LHCN-M2 (cell line): ENCODE data around the gene SUPT3H. TPM values are rescaled to one million over a fixed set of nuclear protein-coding genes. Genes with fewer than 3 reads are reported as not detected.

ENCODE experiments used
- DNase-seq: peaks from one replicate; pipeline ENCODE4 v3.0.0-alpha.2; 2012; ENCODE audit warnings: low read depth
- total RNA-seq: library from RNA; depleted of rRNA; stranded (reverse); fragments of >200 nt; gene quantifications from 2 replicates; pipeline ENCODE4 v1.2.3, GENCODE V29; 2014

SUPT3H gene
- total RNA-seq, 1 experiment from 2014 or later: 6.4 TPM

DNA sequence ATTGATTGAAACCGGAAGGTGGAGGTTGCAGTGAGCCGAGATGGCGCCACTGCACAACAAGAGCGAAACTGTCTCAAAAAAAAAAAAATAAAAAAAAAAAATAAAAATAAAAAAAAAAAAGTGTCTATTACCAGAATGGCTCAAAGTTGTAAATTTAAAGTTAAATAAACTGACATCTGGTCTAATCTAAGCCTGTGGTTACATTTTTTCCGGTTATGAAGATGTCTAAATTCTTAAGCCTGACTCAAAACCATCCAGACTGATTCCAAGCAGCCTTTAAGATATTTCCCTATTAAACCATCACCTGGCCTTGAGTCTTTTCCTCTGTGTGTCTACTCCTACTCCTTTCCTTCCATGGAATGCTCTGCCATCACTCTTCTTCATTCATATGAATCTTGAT, 421.3 kb downstream of the SUPT3H start:
- DNase-seq: peak; percentile 69

- DNase-seq: no peak
Observed at GRCh38 chr6:44955145-44955544, 422.6 kb downstream of the SUPT3H start.

- no peak for DNase-seq
Observed at GRCh38 chr6:44954281-44954680, 423.5 kb downstream of the SUPT3H start.

- no peak for DNase-seq
Observed at GRCh38 chr6:44951253-44951747, 426.4 kb downstream of the SUPT3H start.

DNA sequence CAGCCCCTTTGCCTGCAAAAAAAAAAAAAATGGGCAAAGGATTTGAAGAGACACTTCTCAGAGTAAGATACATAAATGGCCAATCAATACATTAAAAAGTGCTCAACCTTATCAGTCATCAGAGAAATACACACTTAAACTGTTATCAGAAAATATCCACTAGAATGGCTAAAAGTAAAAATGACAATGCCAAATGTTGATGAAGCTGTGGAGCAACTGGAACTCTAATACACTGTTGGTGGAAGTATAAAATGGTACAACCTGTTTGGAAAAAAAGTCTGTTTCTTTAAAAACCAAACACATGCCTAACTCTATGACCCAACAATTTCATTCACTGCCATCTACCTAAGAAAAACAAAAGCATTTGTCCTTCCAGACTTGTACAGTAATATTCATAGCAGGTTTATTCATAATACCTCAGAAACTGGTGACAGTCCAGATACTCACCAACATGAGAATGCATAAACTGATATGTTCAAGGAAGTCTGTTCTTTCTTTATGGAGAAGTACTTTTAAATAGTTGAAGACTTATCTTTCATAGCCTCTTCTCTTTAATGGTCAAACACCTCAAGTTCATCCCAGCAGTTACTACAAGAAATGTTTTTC, 428.0 kb downstream of the SUPT3H start:
- no peak for DNase-seq

GRCh38 chr6:44943541-44943940, 434.2 kb downstream of the SUPT3H start:
- no peak for DNase-seq

- DNase-seq: no peak
Observed at GRCh38 chr6:44942798-44943197, 434.9 kb downstream of the SUPT3H start.

- no peak for DNase-seq
Observed at GRCh38 chr6:44942201-44942600, 435.5 kb downstream of the SUPT3H start.

DNA sequence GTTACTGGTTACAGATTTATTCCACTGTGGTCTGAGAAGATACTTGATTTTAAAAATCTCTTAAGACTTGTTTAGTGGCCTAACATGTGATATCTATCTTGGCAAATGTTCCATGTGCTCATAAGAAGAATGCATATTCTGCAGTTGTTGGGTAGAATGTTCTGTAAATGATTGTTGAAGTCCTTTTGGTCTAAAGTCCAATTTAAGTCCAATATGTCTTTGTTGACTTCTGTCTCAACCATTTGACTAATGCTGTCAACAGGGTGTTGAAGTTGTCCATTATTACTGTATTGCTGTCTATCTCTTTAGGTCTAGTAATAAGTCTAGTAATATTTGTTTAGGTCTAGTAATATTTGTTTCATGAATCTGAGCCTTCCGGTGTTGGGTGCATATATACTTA, 437.4 kb downstream of the SUPT3H start:
- DNase-seq: no peak

DNA sequence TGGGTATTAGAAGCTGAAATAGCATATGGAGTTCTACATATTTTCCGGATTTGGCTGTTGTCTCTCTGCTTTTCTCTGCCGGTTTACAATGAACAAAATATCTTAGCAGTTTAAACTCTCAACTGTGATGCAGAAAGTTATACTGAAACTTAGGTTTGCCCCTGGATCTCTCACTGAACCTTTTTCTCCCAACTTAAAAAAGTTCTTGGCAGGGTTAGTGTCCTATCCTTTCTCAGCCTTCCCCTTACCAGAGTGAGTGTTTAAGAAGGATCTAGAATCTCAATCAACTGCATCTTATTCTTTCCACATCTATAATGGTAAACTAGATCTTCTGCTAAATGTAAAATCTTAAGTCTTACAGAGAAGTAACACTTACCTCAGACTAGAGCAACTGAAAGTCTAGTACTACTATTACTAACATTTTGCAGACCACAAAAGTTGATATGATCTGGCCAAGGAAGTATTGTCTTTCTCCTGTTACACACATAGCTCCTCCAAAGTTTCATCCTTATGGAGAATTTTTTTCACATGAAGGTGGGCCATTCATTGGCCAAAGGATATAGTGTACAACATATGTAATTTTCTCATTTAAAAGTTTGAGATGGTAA, 441.9 kb downstream of the SUPT3H start:
- DNase-seq: no peak

- DNase-seq: no peak
Observed at GRCh38 chr6:44933108-44933507, 444.6 kb downstream of the SUPT3H start.

DNA sequence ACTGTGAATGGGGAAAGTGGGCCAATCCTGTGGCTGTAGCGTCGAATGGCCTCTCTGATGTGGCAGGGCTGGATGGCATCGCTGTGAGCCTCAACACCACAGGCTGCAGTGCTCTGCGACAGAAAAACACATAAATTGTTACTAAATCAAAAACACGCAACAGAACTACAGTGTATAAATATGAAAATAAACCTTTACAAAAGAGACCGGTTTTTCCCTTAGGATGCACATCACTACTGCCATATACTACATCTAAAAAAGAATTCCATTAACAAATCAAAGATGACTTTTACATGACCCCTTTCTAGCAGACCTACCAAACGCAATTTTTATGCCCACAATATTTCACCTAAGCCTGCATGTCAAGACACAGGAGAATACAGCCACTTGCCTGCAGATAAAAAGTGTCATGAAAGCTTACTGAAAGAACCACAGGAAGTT, 445.1 kb downstream of the SUPT3H start:
- no peak for DNase-seq

GRCh38 chr6:44931385-44931784, 446.3 kb downstream of the SUPT3H start:
- DNase-seq: no peak

GRCh38 chr6:44926556-44926955, 451.2 kb downstream of the SUPT3H start:
- peak; percentile 20 for DNase-seq

- peak; percentile 41 for DNase-seq
Observed at GRCh38 chr6:44925100-44925739, 452.5 kb downstream of the SUPT3H start.

- DNase-seq: no peak
Observed at GRCh38 chr6:44923444-44923843, 454.3 kb downstream of the SUPT3H start.

- no peak for DNase-seq
Observed at GRCh38 chr6:44921798-44922197, 455.9 kb downstream of the SUPT3H start.

GRCh38 chr6:44920952-44921491, 456.7 kb downstream of the SUPT3H start:
- peak; percentile 11 for DNase-seq

GRCh38 chr6:44918671-44919296, 458.9 kb downstream of the SUPT3H start:
- no peak for DNase-seq

GRCh38 chr6:44917430-44917829, 460.3 kb downstream of the SUPT3H start:
- DNase-seq: no peak

GRCh38 chr6:44915111-44915510, 462.6 kb downstream of the SUPT3H start:
- no peak for DNase-seq

- no peak for DNase-seq
Observed at GRCh38 chr6:44914141-44914540, 463.6 kb downstream of the SUPT3H start.
